Cardiac septum (tissue), 1 donor: ENCODE results near the gene ATP2B2. TPM values are rescaled to one million over a fixed set of nuclear protein-coding genes. Genes with fewer than 3 reads are reported as not detected.

ENCODE experiments used
- DNase-seq: peaks from one replicate; pipeline ENCODE4 v3.0.0-alpha.2; 2020; ENCODE audit warnings: low spot score
- intact Hi-C: fragments of 100-400 bp; cut with DNase I; formaldehyde crosslinking; loops from one replicate; pipeline ENCODE4 v1.14.0; 2022
- total RNA-seq: library from RNA; stranded (reverse); fragmentation: NEBNext Ultra II Directional; extraction: Animal tissue kit (Norgen Biotek cat#: 25700); gene quantifications from one replicate; pipeline ENCODE4 v1.2.1, GENCODE V29; 2021
- donor health status: DM: no; HTN: no; CAD: no.

ATP2B2 gene
- total RNA-seq, 1 donor from 2014 or later = 0.13 TPM

- intact Hi-C loops = no loop called here
- DNase-seq = peak; percentile 29
These were observed 10.0 kb upstream of the ATP2B2 start for GRCh38 chr3:10515396-10515795.

GRCh38 chr3:10514407-10515069, 9.2 kb upstream of the ATP2B2 start:
- peak; percentile 51 for DNase-seq
- intact Hi-C loops = no loop called here

GRCh38 chr3:10513306-10513705, 7.9 kb upstream of the ATP2B2 start:
- intact Hi-C loops = no loop called here
- no peak for DNase-seq

- intact Hi-C loops = no loop called here
These were observed 7.3 kb upstream of the ATP2B2 start for GRCh38 chr3:10512687-10513086.

GRCh38 chr3:10511809-10512494, 6.6 kb upstream of the ATP2B2 start:
- intact Hi-C loops = no loop called here
- no peak for DNase-seq

More at GRCh38 chr3:10512687-10513086, 7.3 kb upstream of the ATP2B2 start:
- no peak for DNase-seq

GRCh38 chr3:10510743-10511432, 5.5 kb upstream of the ATP2B2 start:
- intact Hi-C loops = no loop called here
- DNase-seq = no peak

GRCh38 chr3:10510086-10510742, 4.8 kb upstream of the ATP2B2 start:
- intact Hi-C loops = no loop called here
- DNase-seq = no peak

GRCh38 chr3:10509325-10509724, 3.9 kb upstream of the ATP2B2 start:
- no peak for DNase-seq
- intact Hi-C loops = no loop called here

- intact Hi-C loops = no loop called here
- no peak for DNase-seq
These were observed 3.4 kb upstream of the ATP2B2 start for GRCh38 chr3:10508619-10509260.

- DNase-seq = no peak
- intact Hi-C loops = no loop called here
These were observed 2.8 kb upstream of the ATP2B2 start for GRCh38 chr3:10508235-10508618.

- intact Hi-C loops = no loop called here
- no peak for DNase-seq
These were observed 1.9 kb upstream of the ATP2B2 start for GRCh38 chr3:10507331-10507730.

GRCh38 chr3:10506696-10507095, 1.3 kb upstream of the ATP2B2 start:
- DNase-seq = no peak
- intact Hi-C loops = no loop called here

- intact Hi-C loops = no loop called here
- no peak for DNase-seq
These were observed 602 bp upstream of the ATP2B2 start for GRCh38 chr3:10505791-10506585.

- intact Hi-C loops = no loop called here
These were observed 976 bp downstream of the ATP2B2 start for GRCh38 chr3:10504171-10505049.

GRCh38 chr3:10503217-10503796, 2.1 kb downstream of the ATP2B2 start:
- intact Hi-C loops = no loop called here
- DNase-seq = no peak

More at GRCh38 chr3:10504171-10505049, 976 bp downstream of the ATP2B2 start:
- no peak for DNase-seq

GRCh38 chr3:10502185-10502880, 3.1 kb downstream of the ATP2B2 start:
- intact Hi-C loops = no loop called here

GRCh38 chr3:10501664-10502052, 3.7 kb downstream of the ATP2B2 start:
- intact Hi-C loops = no loop called here
- no peak for DNase-seq

More at GRCh38 chr3:10502185-10502880, 3.1 kb downstream of the ATP2B2 start:
- no peak for DNase-seq
